Hematopoietic multipotent progenitor cell treated with erythropoietin and hydrocortisone succinate and interleukin-3 and kit ligand, for 4 days (in vitro differentiated cells): Measurements from ENCODE around the gene LMBR1L.
A peak's percentile ranks its signal among the peaks of the same experiment; 100 is the strongest.
"Not testable (repeated sequence)": the region's sequence is repeated elsewhere in the genome, so short reads cannot be mapped to it uniquely, and the experiment has no call there.

Experiments
- DNase-seq: peaks from one replicate; pipeline ENCODE4 v3.0.0-alpha.2; 2015

LMBR1L gene

GRCh38 chr12:49110464-49111155 is at the start of gene LMBR1L:
Gene LMBR1L (minus strand): TSS chr12:49110847. CDS start chr12:49110555, 292 bp downstream.
- peak; percentile 100 for DNase-seq

GRCh38 chr12:49160399-49160798 is 49.8 kb upstream of the LMBR1L start:
- DNase-seq = peak; percentile 15

DNA sequence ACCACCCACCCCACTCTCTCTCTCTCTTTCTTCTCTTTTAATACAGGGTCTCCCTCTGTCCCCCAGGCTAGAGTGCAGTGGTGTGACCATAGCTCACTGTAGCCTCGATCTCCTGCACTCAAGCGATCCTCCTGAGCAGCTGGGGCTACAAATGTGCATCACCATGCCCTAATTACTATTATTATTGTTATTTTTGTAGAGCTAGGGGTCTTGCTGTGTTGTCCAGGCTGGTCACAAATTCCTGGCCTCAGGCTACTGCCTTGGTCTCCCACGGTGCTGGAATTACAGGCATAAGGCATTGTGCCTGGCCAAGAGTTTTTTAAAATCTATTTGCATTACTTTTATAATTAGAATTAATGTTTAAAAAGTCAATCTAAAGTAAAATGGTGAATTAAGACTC is 43.6 kb upstream of the LMBR1L start:
- no peak for DNase-seq

DNA sequence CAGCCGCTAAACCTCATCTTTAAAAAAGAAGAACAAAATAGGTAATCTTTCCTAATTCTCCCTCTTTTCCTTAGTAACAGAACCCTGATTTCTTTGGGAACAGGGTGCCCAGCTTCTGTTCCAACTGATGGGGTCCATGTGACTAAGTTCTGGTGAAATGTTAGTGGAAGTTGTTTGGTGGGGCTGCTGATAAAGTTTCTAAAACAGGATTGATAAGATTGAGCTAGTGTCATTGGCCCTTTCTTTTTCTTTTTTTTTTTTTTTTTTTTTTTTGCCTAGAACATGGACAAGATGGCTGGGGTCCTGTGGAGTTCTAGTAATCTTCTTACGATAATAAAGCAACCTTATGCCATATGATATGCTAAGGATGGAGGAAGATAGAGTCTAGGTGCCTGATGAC is 36.7 kb upstream of the LMBR1L start:
- DNase-seq = no peak

- no peak for DNase-seq
Observed at GRCh38 chr12:49146406-49146805, 35.8 kb upstream of the LMBR1L start.

GRCh38 chr12:49144384-49144783 is 33.7 kb upstream of the LMBR1L start:
- no peak for DNase-seq

GRCh38 chr12:49138999-49139398 is 28.4 kb upstream of the LMBR1L start:
- no peak for DNase-seq

DNA sequence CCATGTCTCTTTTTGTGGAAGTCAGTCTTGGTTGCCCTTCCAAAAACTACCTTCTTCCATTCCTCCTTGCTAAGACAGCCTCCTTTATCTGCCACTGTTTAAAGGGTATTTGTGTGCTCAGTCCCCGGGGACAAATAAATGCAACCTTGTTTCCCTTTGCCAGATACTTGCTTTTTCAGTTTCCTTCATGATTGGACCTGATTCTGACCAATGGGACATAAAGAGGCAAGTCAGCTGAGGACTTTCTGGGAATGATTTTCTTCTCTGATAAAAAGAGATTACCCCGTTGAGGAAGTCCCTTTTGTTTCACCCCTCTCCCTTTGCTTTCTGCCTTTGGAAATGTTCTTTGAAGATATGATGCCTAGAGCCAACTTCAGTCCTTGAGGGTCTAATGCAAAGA is 27.9 kb upstream of the LMBR1L start:
- peak; percentile 59 for DNase-seq

DNA sequence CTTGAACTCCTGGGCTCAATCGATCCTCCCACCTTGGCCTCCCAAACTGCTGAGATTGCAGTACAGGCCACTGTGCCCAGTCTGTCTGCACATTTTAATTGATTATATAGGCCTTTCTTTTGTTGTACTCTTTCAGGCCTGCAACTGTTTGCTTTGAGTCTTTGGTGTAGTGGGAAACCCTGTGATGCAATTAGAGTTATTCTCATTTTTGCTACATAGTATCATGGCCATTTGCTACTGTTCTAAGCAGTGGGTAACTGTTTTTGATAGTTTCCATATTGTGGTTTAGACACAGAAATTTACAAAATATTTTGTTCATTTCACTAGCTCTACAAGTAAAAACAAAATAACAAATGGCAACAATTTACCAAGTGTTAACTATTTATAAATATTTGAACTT is 26.8 kb upstream of the LMBR1L start:
- DNase-seq = no peak

DNA sequence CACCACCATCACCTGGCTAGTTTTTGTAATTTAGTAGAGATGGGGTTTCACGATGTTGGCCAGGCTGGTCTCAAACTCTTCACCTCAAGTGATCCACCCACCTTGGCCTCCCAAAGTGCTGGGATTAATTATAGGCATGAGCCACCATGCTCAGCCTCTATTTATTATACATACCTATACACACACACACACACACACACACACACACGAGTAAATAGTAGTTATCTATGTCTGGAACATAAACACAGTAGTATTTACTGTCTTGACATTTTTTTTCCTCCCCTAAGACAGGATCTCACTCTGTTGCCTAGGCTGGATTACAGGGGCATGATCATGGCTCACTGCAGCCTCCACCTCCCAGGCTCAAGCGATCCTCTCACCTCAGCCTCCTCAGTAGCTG is 26.4 kb upstream of the LMBR1L start:
- not testable (repeated sequence) for DNase-seq

DNA sequence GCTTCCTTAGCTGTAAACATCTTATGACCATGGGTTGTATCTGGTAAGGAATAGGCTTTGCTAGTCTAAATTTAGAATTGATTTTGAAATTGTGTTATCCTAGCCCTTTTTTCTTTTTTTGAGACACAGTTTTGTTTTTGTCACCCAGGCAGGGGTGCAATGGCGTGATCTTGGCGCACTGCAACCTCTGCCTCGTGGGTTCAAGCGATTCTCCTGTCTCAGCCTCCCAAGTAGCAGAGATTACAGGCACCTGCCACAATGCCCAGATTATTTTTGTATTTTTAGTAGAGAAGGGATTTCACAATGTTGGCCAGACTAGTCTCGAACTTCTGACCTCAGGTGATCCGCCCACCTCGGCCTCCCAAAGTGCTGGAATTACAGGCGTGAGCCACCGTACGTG is 22.9 kb upstream of the LMBR1L start:
- DNase-seq = no peak

GRCh38 chr12:49133014-49133413 is 22.4 kb upstream of the LMBR1L start:
- no peak for DNase-seq

DNA sequence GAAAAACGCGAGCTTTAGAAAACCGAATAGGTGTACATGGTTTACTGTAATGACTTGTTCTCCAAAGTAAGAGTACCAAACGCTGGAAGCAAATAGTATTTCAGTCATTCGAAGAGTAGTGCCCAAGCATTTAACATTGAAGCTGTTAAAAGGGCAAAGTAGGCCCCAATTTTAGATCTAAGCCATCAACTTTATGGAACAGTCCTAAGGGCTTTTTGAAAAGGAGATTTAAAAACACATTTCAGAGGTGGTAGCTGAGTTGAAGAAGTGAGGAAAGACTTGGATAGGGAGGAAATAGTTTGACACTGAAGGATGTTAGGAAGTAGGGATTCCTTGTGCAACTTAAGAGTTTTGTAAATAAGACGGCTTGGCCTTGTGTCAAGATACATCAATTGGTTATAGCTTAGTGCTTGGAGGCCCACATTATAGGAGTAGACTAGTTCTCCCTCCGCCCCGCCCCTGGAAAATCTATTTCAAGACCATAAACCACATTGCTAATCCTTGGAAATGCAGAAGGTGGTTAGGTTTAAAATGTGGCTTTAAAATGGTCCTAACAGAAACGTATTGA is 21.3 kb upstream of the LMBR1L start:
- peak; percentile 63 for DNase-seq

DNA sequence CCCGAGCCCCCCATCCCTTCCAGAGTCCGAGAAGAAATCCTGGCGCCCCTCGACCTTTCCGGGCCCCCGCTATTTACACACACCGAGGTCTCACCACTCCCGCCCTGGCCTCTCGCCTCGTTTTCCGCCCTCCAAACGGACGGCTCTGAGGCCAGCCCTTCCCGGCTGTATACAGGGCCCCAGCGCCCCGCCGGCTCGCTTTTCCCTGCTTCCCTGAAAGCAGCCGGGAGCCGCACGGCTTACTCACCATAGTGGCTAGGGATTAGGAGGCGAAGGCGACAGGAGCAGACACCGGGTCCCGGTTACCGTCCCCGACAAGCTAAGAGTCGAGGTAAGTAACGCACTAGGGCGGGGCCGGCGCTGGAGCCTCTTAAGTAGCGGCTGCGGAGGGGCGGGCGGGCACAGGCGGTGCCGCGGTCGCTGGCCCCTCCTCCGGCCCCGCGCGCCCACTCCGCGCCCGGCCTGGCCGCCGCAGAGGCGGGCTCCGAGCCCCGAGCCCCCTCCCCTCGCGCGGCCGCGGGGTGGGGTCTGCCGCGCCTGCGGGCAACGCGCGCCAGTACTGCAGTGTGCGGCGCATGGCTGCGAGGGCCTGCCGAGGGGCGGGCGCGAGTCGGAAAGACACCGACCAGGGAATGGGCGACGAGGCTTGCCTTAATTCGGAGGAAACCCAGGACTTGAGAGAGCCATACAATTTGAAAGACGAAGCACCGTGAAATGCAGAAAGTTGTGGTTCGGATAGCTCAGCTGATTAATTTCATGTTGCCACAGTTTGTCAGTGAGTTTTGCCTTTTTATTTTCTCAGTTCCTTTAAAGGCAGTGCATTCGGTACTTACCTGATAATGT is 20.6 kb upstream of the LMBR1L start, which contains the start of gene TUBA1B:
Gene TUBA1B, minus strand, starts transcription at position 345 of the 843 bp plus-strand sequence. Its CDS starts 95 bp downstream, at position 250.
- DNase-seq = peak; percentile 96

GRCh38 chr12:49130151-49131050 is 19.8 kb upstream of the LMBR1L start:
- peak; percentile 97 for DNase-seq

- no peak for DNase-seq
Observed at GRCh38 chr12:49129332-49130150, 18.9 kb upstream of the LMBR1L start.

DNA sequence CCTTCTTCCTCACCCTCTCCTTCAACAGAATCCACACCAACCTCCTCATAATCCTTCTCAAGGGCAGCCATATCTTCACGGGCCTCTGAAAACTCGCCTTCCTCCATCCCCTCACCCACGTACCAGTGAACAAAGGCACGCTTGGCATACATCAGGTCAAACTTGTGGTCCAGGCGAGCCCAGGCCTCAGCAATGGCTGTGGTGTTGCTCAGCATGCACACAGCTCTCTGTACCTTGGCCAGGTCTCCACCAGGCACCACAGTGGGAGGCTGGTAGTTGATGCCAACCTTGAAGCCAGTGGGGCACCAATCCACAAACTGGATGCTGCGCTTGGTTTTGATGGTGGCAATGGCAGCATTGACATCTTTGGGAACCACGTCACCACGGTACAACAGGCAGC is 17.3 kb upstream of the LMBR1L start:
- not testable (repeated sequence) for DNase-seq

GRCh38 chr12:49126852-49127763 is 16.5 kb upstream of the LMBR1L start:
- DNase-seq = peak; percentile 53

GRCh38 chr12:49121047-49121696 is 10.5 kb upstream of the LMBR1L start:
- DNase-seq = no peak

DNA sequence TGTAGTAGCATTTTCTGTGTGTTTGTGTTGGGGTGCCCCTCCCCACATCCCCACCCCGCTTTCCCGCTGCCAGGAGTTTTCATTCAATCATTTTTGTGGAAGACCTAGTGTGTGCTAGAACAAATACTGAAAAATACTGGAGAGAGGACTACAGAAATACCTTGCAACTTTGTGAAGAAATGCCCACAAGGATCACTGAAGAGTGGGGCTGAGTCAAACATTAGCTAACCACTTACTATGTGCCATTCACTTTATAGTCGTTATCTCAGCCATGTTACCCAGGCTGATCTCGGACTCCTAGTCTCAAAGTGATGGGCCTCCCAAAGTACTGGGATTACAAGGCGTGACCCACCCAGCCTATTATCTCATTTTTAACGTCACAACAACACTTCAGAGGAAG is 559 bp upstream of the LMBR1L start:
- DNase-seq = no peak
